ENCODE results near the gene STAC2.

DNA sequence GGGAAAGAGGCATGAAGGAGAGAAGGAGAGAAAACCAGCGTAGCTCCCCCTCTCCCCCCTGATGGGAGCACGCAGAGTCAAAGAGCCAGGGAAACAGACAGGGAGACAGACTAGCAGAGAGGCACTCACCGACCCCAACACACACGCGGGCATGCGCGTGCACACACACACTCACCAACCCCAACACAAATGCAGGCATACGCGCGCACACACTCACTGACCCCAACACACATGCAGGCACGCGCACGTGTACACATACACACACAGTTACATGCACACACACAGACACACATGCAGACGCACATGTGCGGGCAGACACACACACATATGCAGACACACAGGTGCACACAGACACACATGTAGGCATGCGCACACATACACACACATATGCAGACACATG lies 32.8 kb downstream of the STAC2 start:
- TF ChIP-seq, protein P1, sequence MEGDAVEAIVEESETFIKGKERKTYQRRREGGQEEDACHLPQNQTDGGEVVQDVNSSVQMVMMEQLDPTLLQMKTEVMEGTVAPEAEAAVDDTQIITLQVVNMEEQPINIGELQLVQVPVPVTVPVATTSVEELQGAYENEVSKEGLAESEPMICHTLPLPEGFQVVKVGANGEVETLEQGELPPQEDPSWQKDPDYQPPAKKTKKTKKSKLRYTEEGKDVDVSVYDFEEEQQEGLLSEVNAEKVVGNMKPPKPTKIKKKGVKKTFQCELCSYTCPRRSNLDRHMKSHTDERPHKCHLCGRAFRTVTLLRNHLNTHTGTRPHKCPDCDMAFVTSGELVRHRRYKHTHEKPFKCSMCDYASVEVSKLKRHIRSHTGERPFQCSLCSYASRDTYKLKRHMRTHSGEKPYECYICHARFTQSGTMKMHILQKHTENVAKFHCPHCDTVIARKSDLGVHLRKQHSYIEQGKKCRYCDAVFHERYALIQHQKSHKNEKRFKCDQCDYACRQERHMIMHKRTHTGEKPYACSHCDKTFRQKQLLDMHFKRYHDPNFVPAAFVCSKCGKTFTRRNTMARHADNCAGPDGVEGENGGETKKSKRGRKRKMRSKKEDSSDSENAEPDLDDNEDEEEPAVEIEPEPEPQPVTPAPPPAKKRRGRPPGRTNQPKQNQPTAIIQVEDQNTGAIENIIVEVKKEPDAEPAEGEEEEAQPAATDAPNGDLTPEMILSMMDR (IDR thresholded peaks at IDR 0.05): no peak
- no peak for TF ChIP-seq POLR2A (IDR thresholded peaks at IDR 0.05)

Measured in body of pancreas (tissue), 4 donors.